EH (cell line): Measurements from ENCODE around the gene MTREX.

Source experiments
- DNase-seq: peaks from one replicate; pipeline ENCODE4 v3.0.0-alpha.2; 2015; ENCODE audit warnings: low read depth

Gene MTREX

GRCh38 chr5:55472642-55473041 is 164.9 kb downstream of the MTREX start:
- no peak for DNase-seq
